DND-41 (cell line): ENCODE data around the gene OPCML.

ENCODE experiments used
- ATAC-seq: fragments of 200-7000 bp; cut with Tn5 transposase; 3 replicates; pipeline ENCODE4 v1.9.1; 2021; ENCODE audit warnings: low read depth; ENCODE audit not compliant: insufficient read depth
- DNase-seq: peaks from one replicate; pipeline ENCODE4 v3.0.0-alpha.2; 2020
- H2AFZ ChIP-seq: 2 replicates; pipeline ENCODE4 v1.6.0; 2012; ENCODE audit warnings: low read depth, low read length
- H3K27ac ChIP-seq: 2 replicates; pipeline ENCODE4 v1.5.1; 2012; ENCODE audit warnings: low read length, inconsistent platforms
- H3K27me3 ChIP-seq: fragments of 200-600 bp; sonication (generic); 2 replicates; pipeline ENCODE4 v1.6.0; 2012; ENCODE audit warnings: low read length, mild to moderate bottlenecking, inconsistent platforms; ENCODE audit not compliant: insufficient read depth, poor library complexity
- H3K36me3 ChIP-seq: 2 replicates; pipeline ENCODE4 v1.5.1; 2012; ENCODE audit warnings: low read length, inconsistent platforms; ENCODE audit not compliant: insufficient read depth
- H3K4me1 ChIP-seq: 2 replicates; pipeline ENCODE4 v1.5.1; 2012; ENCODE audit warnings: mild to moderate bottlenecking, low read length; ENCODE audit not compliant: insufficient read depth
- H3K4me2 ChIP-seq: 2 replicates; pipeline ENCODE4 v1.6.0; 2012; ENCODE audit warnings: mild to moderate bottlenecking, moderate library complexity, low read length, inconsistent platforms; ENCODE audit not compliant: insufficient read depth
- H3K4me3 ChIP-seq, 2 experiments: fragments of 200-600 bp in 1 of 2; shearing (Covaris generic) in 1 of 2; 2 replicates each; pipeline ENCODE4 v1.5.1; 2012 to 2016; ENCODE audit warnings: inconsistent platforms in 2 of 2, low read length in 2 of 2, mild to moderate bottlenecking in 2 of 2, low read depth in 1 of 2, moderate library complexity in 1 of 2
- H3K79me2 ChIP-seq: 2 replicates; pipeline ENCODE4 v1.6.0; 2012; ENCODE audit warnings: low read length, inconsistent platforms; ENCODE audit not compliant: insufficient read depth
- H3K9ac ChIP-seq: 2 replicates; pipeline ENCODE4 v1.6.0; 2012; ENCODE audit warnings: low read depth, mild to moderate bottlenecking, inconsistent platforms, low read length, moderate library complexity
- H3K9me3 ChIP-seq: 2 replicates; pipeline ENCODE4 v1.5.1; 2012; ENCODE audit warnings: low read length, moderate library complexity, mild to moderate bottlenecking, inconsistent platforms; ENCODE audit not compliant: insufficient read depth, severe bottlenecking
- H4K20me1 ChIP-seq: 2 replicates; pipeline ENCODE4 v1.6.0; 2012; ENCODE audit warnings: low read length; ENCODE audit not compliant: insufficient read depth
- CTCF ChIP-seq: IDR thresholded peaks from 2 replicates; pipeline ENCODE4 v1.5.1; 2012; ENCODE audit warnings: borderline replicate concordance, low read length, moderate library complexity, mild to moderate bottlenecking; ENCODE audit not compliant: poor library complexity, severe bottlenecking; ENCODE audit errors: extremely low read depth
- EZH2 ChIP-seq: IDR thresholded peaks from 3 replicates; pipeline ENCODE4 v1.6.1; 2012; ENCODE audit warnings: borderline replicate concordance, low read depth, mild to moderate bottlenecking, moderate library complexity, low read length, inconsistent platforms; ENCODE audit not compliant: severe bottlenecking

The OPCML gene

DNA sequence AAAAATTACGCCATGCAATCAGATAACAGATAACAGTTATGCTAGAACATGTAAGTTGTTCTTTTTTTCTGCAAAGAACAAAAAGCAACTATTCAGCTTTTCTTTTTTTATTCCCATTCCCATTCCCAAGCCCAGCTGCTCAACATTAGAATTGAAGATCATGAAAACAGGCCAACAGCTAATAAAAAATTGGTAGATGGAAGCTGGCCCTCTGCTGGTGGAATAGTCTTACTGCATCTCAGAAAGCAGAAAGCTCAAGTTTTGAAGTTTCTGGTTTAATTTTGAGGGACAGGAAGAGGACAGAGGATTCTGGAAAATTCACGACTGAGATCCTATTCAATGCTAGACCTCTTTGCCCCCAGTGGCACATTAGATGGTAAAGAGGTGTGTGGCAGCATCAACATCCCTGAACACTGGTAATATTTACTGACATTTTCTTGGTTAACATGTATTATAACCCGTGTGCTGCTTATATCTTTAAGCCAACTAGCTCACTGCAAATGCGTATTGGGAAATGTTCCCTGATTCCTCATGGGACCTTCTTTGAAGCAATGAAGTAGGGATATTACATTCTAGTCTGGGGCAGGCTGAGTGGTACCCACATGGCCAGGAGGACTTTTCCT, 591.2 kb downstream of the OPCML start:
- H3K27me3 ChIP-seq, result no peaks in the 10 kb centered on the region
- H3K9ac ChIP-seq, result no peak overlapping the region
- no peaks in the 10 kb centered on the region for H4K20me1 ChIP-seq
- no peaks in the 10 kb centered on the region for H3K4me1 ChIP-seq
- H2AFZ ChIP-seq, result no peak overlapping the region
- no peaks in the 10 kb centered on the region for H3K79me2 ChIP-seq
- H3K36me3 ChIP-seq, result no peaks in the 10 kb centered on the region
- no peak overlapping the region for H3K27ac ChIP-seq
- H3K4me3 ChIP-seq, result no peak overlapping the region
- DNase-seq, result peak; percentile 36
- H3K4me2 ChIP-seq, result no peak overlapping the region
- no peak for TF ChIP-seq EZH2
- peak; percentile 91 for TF ChIP-seq CTCF
- ATAC-seq, result 0 out of 3 replicates have a peak, but pooled peaks have one; percentile 7
- H3K9me3 ChIP-seq, result no peaks in the 10 kb centered on the region

DNA sequence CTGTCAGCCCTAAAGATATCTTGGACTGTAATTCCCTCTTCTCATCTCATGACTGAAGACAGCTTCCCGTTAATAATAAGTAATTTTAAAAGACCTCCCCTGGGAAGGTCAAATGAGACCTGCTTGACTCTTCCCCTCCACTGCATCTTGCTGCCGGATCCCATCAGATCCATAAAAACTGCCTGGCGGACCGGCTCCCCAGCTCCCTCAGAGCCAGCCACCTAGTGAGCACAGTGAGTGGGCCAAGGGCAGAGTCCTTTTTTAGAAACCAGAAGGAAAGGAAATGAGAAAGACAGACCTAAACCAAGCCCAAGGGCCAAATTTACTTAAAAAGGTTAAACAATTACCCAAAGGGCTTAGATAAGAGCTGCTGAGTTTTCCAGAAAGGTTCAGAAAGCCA, 595.3 kb downstream of the OPCML start:
- DNase-seq, result no peak
- ATAC-seq, result no peak
- H3K9me3 ChIP-seq, result no peaks in the 10 kb centered on the region
- no peak overlapping the region for H3K4me3 ChIP-seq
- no peaks in the 10 kb centered on the region for H3K27me3 ChIP-seq
- no peak overlapping the region for H3K4me2 ChIP-seq
- H3K27ac ChIP-seq, result no peak overlapping the region
- no peaks in the 10 kb centered on the region for H3K4me1 ChIP-seq
- H4K20me1 ChIP-seq, result no peaks in the 10 kb centered on the region
- H2AFZ ChIP-seq, result no peak overlapping the region
- TF ChIP-seq CTCF, result no peak
- H3K36me3 ChIP-seq, result no peaks in the 10 kb centered on the region
- no peaks in the 10 kb centered on the region for H3K79me2 ChIP-seq
- no peak overlapping the region for H3K9ac ChIP-seq

- TF ChIP-seq EZH2, result no peak
- TF ChIP-seq CTCF, result no peak
- H2AFZ ChIP-seq, result no peak overlapping the region
- ATAC-seq, result no peak
Observed at GRCh38 chr11:132935383-132935782, 596.9 kb downstream of the OPCML start.

DNA sequence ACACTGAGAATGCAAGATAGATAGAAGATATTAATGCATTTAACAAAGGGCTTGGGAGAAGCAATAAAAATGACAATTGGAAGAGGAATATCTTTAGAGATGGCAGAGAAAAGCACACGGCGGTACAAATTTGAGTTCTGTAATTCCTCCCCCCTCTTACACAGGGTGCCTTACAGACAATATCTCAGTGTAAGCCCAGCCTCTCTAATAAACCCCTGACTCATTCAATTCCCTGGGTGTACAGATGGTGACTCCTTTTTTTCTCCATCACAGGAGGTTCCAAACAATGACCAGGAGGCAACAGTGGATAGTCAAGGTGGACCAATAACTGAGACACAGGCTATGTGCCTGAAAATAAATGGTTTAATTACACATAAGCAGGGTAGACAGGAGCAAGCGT, 598.6 kb downstream of the OPCML start:
- Histone ChIP-seq H3K27ac (no peak overlapping the region), H3K4me1 (no peaks in the 10 kb centered on the region), H3K36me3 (no peaks in the 10 kb centered on the region), H3K9ac (no peak overlapping the region), H3K9me3 (no peaks in the 10 kb centered on the region), H3K79me2 (no peaks in the 10 kb centered on the region), H4K20me1 (no peaks in the 10 kb centered on the region), H3K4me3 (no peak overlapping the region), H3K27me3 (no peaks in the 10 kb centered on the region), H2AFZ (no peak overlapping the region), H3K4me2 (no peak overlapping the region)
- DNase-seq (no peak), ATAC-seq (no peak)
- TF ChIP-seq CTCF (no peak), EZH2 (no peak)

More at GRCh38 chr11:132935383-132935782, 596.9 kb downstream of the OPCML start:
- DNase-seq, result no peak
- Histone ChIP-seq H3K9me3 (no peaks in the 10 kb centered on the region), H3K4me1 (no peaks in the 10 kb centered on the region), H3K27ac (no peak overlapping the region), H3K27me3 (no peaks in the 10 kb centered on the region), H4K20me1 (no peaks in the 10 kb centered on the region), H3K4me2 (no peak overlapping the region), H3K4me3 (no peak overlapping the region), H3K9ac (no peak overlapping the region), H3K36me3 (no peaks in the 10 kb centered on the region), H3K79me2 (no peaks in the 10 kb centered on the region)
